Stimulated activated CD8-positive, alpha-beta memory T cell treated with anti-CD3 and anti-CD28 coated beads, Interleukin-12 subunit alpha, Interleukin-12 subunit beta, amount 100 ng/mL, for 1 hour (primary cell): ENCODE results near the gene CNIH2.
"Not testable (repeated sequence)": the region's sequence is repeated elsewhere in the genome, so short reads cannot be mapped to it uniquely, and the experiment has no call there.

Experiments
- DNase-seq: peaks from one replicate; pipeline ENCODE4 v3.0.0-alpha.2; 2020; ENCODE audit warnings: low read depth

CNIH2 gene

GRCh38 chr11:66315498-66315885 lies 37.5 kb downstream of the CNIH2 start:
- no peak for DNase-seq

GRCh38 chr11:66315921-66316811 lies 38.2 kb downstream of the CNIH2 start:
- no peak for DNase-seq

- no peak for DNase-seq
These were observed 38.9 kb downstream of the CNIH2 start, which contains the start of gene CD248 for GRCh38 chr11:66316849-66317251. CD248 (minus strand) TSS chr11:66317044; CDS start chr11:66317027, 17 bp downstream.

- DNase-seq: no peak
These were observed 39.3 kb downstream of the CNIH2 start for GRCh38 chr11:66317322-66317722.

- DNase-seq: peak; percentile 58
These were observed 40.0 kb downstream of the CNIH2 start for GRCh38 chr11:66317723-66318599.

- DNase-seq: no peak
These were observed 40.6 kb downstream of the CNIH2 start for GRCh38 chr11:66318600-66318970.

GRCh38 chr11:66320289-66320688 lies 42.3 kb downstream of the CNIH2 start:
- DNase-seq: not testable (repeated sequence)

GRCh38 chr11:66320748-66321147 lies 42.8 kb downstream of the CNIH2 start:
- DNase-seq: not testable (repeated sequence)

GRCh38 chr11:66321606-66322005 lies 43.6 kb downstream of the CNIH2 start:
- DNase-seq: no peak

- DNase-seq: no peak
These were observed 44.9 kb downstream of the CNIH2 start for GRCh38 chr11:66322732-66323427.

- DNase-seq: no peak
These were observed 45.7 kb downstream of the CNIH2 start for GRCh38 chr11:66323684-66324083.

GRCh38 chr11:66324664-66325063 lies 46.7 kb downstream of the CNIH2 start:
- no peak for DNase-seq

GRCh38 chr11:66325263-66325671 lies 47.3 kb downstream of the CNIH2 start:
- no peak for DNase-seq

- no peak for DNase-seq
These were observed 48.5 kb downstream of the CNIH2 start for GRCh38 chr11:66326261-66327111.

GRCh38 chr11:66327171-66328030 lies 49.4 kb downstream of the CNIH2 start:
- no peak for DNase-seq

- DNase-seq: no peak
These were observed 50.0 kb downstream of the CNIH2 start for GRCh38 chr11:66328031-66328301.

- peak; percentile 67 for DNase-seq
These were observed 50.5 kb downstream of the CNIH2 start for GRCh38 chr11:66328302-66329144.

GRCh38 chr11:66329165-66329673 lies 51.2 kb downstream of the CNIH2 start:
- no peak for DNase-seq

- no peak for DNase-seq
These were observed 53.0 kb downstream of the CNIH2 start for GRCh38 chr11:66330931-66331330.
